Endothelial cell of umbilical vein (primary cell): Measurements from ENCODE around the gene RSPH10B2.
"Not testable (repeated sequence)": the region's sequence is repeated elsewhere in the genome, so short reads cannot be mapped to it uniquely, and the experiment has no call there.

Source experiments
- CTCF ChIP-seq, 2 donors: IDR thresholded peaks; 1 replicate in 1 of 2; 2 replicates in 1 of 2; pipeline ENCODE4 v1.5.1; 2011; ENCODE audit warnings: low read length in 2 of 2, mild to moderate bottlenecking in 2 of 2, moderate library complexity in 2 of 2, control low read depth in 1 of 2, inconsistent platforms in 1 of 2, low read depth in 1 of 2; ENCODE audit not compliant: insufficient read depth in 1 of 2; ENCODE audit errors: extremely low read depth in 1 of 2
- EZH2 ChIP-seq: IDR thresholded peaks from 2 replicates; pipeline ENCODE4 v1.6.1; 2012; ENCODE audit warnings: borderline replicate concordance, low read depth, mild to moderate bottlenecking, moderate library complexity, low read length, inconsistent platforms; ENCODE audit not compliant: severe bottlenecking
- FOS ChIP-seq: IDR thresholded peaks from 2 replicates; pipeline ENCODE4 v1.6.1; 2011; ENCODE audit warnings: mild to moderate bottlenecking, low read length, moderate library complexity, borderline replicate concordance; ENCODE audit not compliant: insufficient read depth
- GATA2 ChIP-seq: IDR thresholded peaks from 2 replicates; pipeline ENCODE4 v1.7.0; 2011; ENCODE audit warnings: low read depth, mild to moderate bottlenecking, moderate library complexity, mixed read lengths, low read length; ENCODE audit not compliant: insufficient read length, insufficient read depth
- JUN ChIP-seq: IDR thresholded peaks from 2 replicates; pipeline ENCODE4 v1.6.1; 2011; ENCODE audit warnings: borderline replicate concordance, low read depth; ENCODE audit not compliant: insufficient read length, insufficient read depth
- MAX ChIP-seq: IDR thresholded peaks from 2 replicates; pipeline ENCODE4 v1.6.1; 2011; ENCODE audit not compliant: insufficient read depth, insufficient read length
- MYC ChIP-seq: IDR thresholded peaks from one replicate; pipeline ENCODE4 v1.6.1; 2011; ENCODE audit warnings: mild to moderate bottlenecking, low read depth, low read length
- POLR2A ChIP-seq: IDR thresholded peaks from 2 replicates; pipeline ENCODE4 v1.6.1; 2012; ENCODE audit warnings: low read depth, mild to moderate bottlenecking, control low read depth, low read length
- POLR2AphosphoS5 ChIP-seq: IDR thresholded peaks from 2 replicates; pipeline ENCODE4 v1.6.1; 2012; ENCODE audit warnings: low read depth, mild to moderate bottlenecking, control low read depth, low read length, moderate library complexity; ENCODE audit not compliant: insufficient read depth

- TF ChIP-seq CTCF (IDR thresholded peaks at IDR 0.05; ENCODE audit: extremely low read depth in 1 of 2, insufficient read depth in 1 of 2, low read depth in 1 of 2, low read length in 2 of 2); POLR2A; EZH2; POLR2AphosphoS5; MAX; MYC; JUN; GATA2; FOS: not testable (repeated sequence)
Observed at GRCh38 chr7:6842278-6842921, 88.5 kb downstream of the RSPH10B2 start.
